Endothelial cell (in vitro differentiated cells): ENCODE data around the gene ANAPC4. TPM values are rescaled to one million over a fixed set of nuclear protein-coding genes. Genes with fewer than 3 reads are reported as not detected.
A peak's percentile ranks its signal among the peaks of the same experiment; 100 is the strongest.

ENCODE experiments used
- DNase-seq: peaks from one replicate; pipeline ENCODE4 v3.0.0; 2021; ENCODE audit warnings: low spot score
- H3K27ac Mint-ChIP-seq: one replicate; pipeline ENCODE4 v1.8.0; 2021; ENCODE audit warnings: mixed read lengths, inconsistent platforms; ENCODE audit not compliant: unreplicated experiment
- H3K27me3 Mint-ChIP-seq: one replicate; pipeline ENCODE4 v1.8.0; 2021; ENCODE audit warnings: mild to moderate bottlenecking, moderate library complexity, mixed read lengths, inconsistent platforms; ENCODE audit not compliant: unreplicated experiment
- H3K36me3 Mint-ChIP-seq: one replicate; pipeline ENCODE4 v1.8.0; 2021; ENCODE audit warnings: mild to moderate bottlenecking, low read depth, mixed read lengths, inconsistent platforms; ENCODE audit not compliant: unreplicated experiment
- H3K4me1 Mint-ChIP-seq: one replicate; pipeline ENCODE4 v1.8.0; 2021; ENCODE audit warnings: mild to moderate bottlenecking, mixed read lengths, inconsistent platforms; ENCODE audit not compliant: unreplicated experiment
- H3K4me3 Mint-ChIP-seq: one replicate; pipeline ENCODE4 v1.8.0; 2021; ENCODE audit warnings: mild to moderate bottlenecking, mixed read lengths, inconsistent platforms; ENCODE audit not compliant: unreplicated experiment
- H3K9me3 Mint-ChIP-seq: one replicate; pipeline ENCODE4 v1.8.0; 2021; ENCODE audit warnings: mixed read lengths, inconsistent platforms; ENCODE audit not compliant: unreplicated experiment
- CTCF ChIP-seq: fragments of 200-600 bp; sonication (generic); IDR thresholded peaks from one replicate; pipeline ENCODE4 v1.5.0; 2021; ENCODE audit warnings: antibody characterized with exemption; ENCODE audit not compliant: unreplicated experiment
- total RNA-seq: library from RNA; stranded (reverse); fragmentation: NEBNext Ultra II Directional; extraction: Animal tissue kit (Norgen Biotek cat#: 25700); gene quantifications from one replicate; pipeline ENCODE4 v1.2.1, GENCODE V29; 2021; ENCODE audit not compliant: unreplicated experiment

ANAPC4 gene
- total RNA-seq, 1 donor from 2014 or later, result 20.1 TPM

GRCh38 chr4:25350561-25350960, 26.5 kb upstream of the ANAPC4 start:
- no peak overlapping the region for H3K27ac Mint-ChIP-seq
- no peaks in the 10 kb centered on the region for H3K36me3 Mint-ChIP-seq
- DNase-seq, result no peak
- no peaks in the 10 kb centered on the region for H3K9me3 Mint-ChIP-seq
- TF ChIP-seq CTCF, result no peak
- H3K4me3 Mint-ChIP-seq, result no peak overlapping the region
- H3K4me1 Mint-ChIP-seq, result no peaks in the 10 kb centered on the region
- no peaks in the 10 kb centered on the region for H3K27me3 Mint-ChIP-seq

GRCh38 chr4:25351777-25352416, 25.2 kb upstream of the ANAPC4 start:
- TF ChIP-seq CTCF, result no peak
- Mint-ChIP-seq H3K4me1 (no peaks in the 10 kb centered on the region), H3K36me3 (no peaks in the 10 kb centered on the region), H3K4me3 (no peak overlapping the region), H3K27ac (no peak overlapping the region), H3K27me3 (no peaks in the 10 kb centered on the region), H3K9me3 (no peaks in the 10 kb centered on the region)
- DNase-seq, result no peak

- no peak for DNase-seq
- no peaks in the 10 kb centered on the region for H3K4me1 Mint-ChIP-seq
- peaks cover 5% of the 10 kb centered on the region for H3K9me3 Mint-ChIP-seq
- H3K27me3 Mint-ChIP-seq, result no peaks in the 10 kb centered on the region
- H3K36me3 Mint-ChIP-seq, result peaks cover 21% of the 10 kb centered on the region
- no peak overlapping the region for H3K27ac Mint-ChIP-seq
- no peak overlapping the region for H3K4me3 Mint-ChIP-seq
- TF ChIP-seq CTCF, result no peak
Measured at GRCh38 chr4:25356068-25356467, 21.0 kb upstream of the ANAPC4 start.

GRCh38 chr4:25358515-25359275, 18.4 kb upstream of the ANAPC4 start:
- Mint-ChIP-seq H3K9me3 (peaks cover 9% of the 10 kb centered on the region), H3K27me3 (no peaks in the 10 kb centered on the region), H3K4me3 (peak overlapping the region; percentile 71), H3K36me3 (peaks cover 21% of the 10 kb centered on the region), H3K4me1 (no peaks in the 10 kb centered on the region), H3K27ac (no peak overlapping the region)
- no peak for DNase-seq
- TF ChIP-seq CTCF, result no peak

- Mint-ChIP-seq H3K27me3 (no peaks in the 10 kb centered on the region), H3K36me3 (peaks cover 21% of the 10 kb centered on the region), H3K27ac (no peak overlapping the region), H3K4me3 (no peak overlapping the region), H3K9me3 (peaks cover 9% of the 10 kb centered on the region), H3K4me1 (no peaks in the 10 kb centered on the region)
- DNase-seq, result no peak
- TF ChIP-seq CTCF, result no peak
Measured at GRCh38 chr4:25361253-25361652, 15.8 kb upstream of the ANAPC4 start.
